Muscle layer of duodenum (tissue), 2 donors: Measurements from ENCODE around the gene INVS.
"Not testable (repeated sequence)": the region's sequence is repeated elsewhere in the genome, so short reads cannot be mapped to it uniquely, and the experiment has no call there.

Experiments
- H3K27ac ChIP-seq: one replicate; pipeline ENCODE4 v1.7.0; 2013; ENCODE audit warnings: mild to moderate bottlenecking, low read length
- H3K27me3 ChIP-seq: one replicate; pipeline ENCODE4 v1.7.0; 2013; ENCODE audit warnings: low read depth, mild to moderate bottlenecking, control low read depth, low read length
- H3K36me3 ChIP-seq, 2 donors: one replicate each; pipeline ENCODE4 v1.7.0; 2013; ENCODE audit warnings: low read length in 2 of 2, control low read depth in 1 of 2, mild to moderate bottlenecking in 1 of 2; ENCODE audit not compliant: insufficient read depth in 2 of 2, control insufficient read depth in 1 of 2
- H3K4me1 ChIP-seq, 2 donors: one replicate each; pipeline ENCODE4 v1.7.0; 2013; ENCODE audit warnings: low read length in 2 of 2, mild to moderate bottlenecking in 2 of 2, control low read depth in 1 of 2, moderate library complexity in 1 of 2; ENCODE audit not compliant: insufficient read depth in 2 of 2, control insufficient read depth in 1 of 2
- H3K4me3 ChIP-seq, 2 donors: one replicate each; pipeline ENCODE4 v1.7.0; 2013; ENCODE audit warnings: low read length in 2 of 2, low read depth in 1 of 2, mild to moderate bottlenecking in 1 of 2
- H3K9me3 ChIP-seq, 2 donors: one replicate each; pipeline ENCODE4 v1.7.0; 2013; ENCODE audit warnings: low read length in 2 of 2, control low read depth in 1 of 2, mild to moderate bottlenecking in 1 of 2; ENCODE audit not compliant: control insufficient read depth in 1 of 2
- donor health status: healthy.

The INVS gene

DNA sequence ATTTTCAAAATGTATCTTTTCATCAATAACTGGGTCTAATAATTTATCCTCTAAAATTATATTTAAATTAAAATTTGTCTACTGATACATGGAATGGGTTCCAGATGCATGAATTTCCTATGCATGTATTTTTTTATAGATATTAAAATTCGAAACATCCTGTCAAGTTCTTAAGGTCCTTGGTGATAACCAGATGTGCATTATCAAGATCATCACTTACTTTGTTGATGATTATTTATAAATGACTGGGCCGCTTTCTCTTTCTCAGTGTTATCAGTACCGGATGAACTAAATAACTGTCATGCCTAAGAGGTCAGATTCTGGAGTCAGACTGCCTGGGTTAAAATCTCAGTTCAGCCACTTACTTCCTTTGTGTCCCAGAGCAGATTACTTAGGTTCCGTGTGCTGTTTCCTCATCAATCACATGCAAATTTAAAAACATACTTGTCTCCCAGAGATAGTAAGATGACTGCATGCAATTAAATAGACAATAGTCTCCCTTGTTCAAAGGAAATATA lies 129.4 kb downstream of the INVS start:
- Histone ChIP-seq H3K27ac (no peak overlapping the region), H3K9me3 (no peaks in the 10 kb centered on the region), H3K36me3 (peaks cover 5 to 17% of the 10 kb centered on the region in 2 donors), H3K4me1 (no peaks in the 10 kb centered on the region), H3K4me3 (no peak overlapping the region), H3K27me3 (no peaks in the 10 kb centered on the region)

DNA sequence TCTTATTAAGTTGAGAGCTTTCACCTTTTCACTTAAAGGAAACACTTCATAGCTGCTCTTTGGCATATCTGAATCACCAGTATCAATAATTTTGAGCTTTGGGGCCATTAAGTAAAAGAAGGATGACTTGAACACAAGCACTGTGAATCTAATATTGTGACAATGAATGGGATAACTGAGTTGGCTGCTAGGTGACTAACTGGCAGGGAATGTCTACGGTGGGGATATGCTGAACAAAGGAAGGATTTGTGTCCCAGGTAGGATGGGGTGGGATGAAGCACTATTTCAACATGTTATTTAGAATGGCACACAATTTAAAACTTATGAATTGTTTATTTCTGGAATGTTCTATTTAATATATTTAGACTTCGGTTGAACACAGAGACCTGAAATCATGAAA lies 130.1 kb downstream of the INVS start:
- H3K9me3 ChIP-seq: no peaks in the 10 kb centered on the region
- H3K27me3 ChIP-seq: no peaks in the 10 kb centered on the region
- no peaks in the 10 kb centered on the region for H3K4me1 ChIP-seq
- no peak overlapping the region for H3K4me3 ChIP-seq
- no peak overlapping the region for H3K27ac ChIP-seq
- peaks cover 5 to 17% of the 10 kb centered on the region in 2 donors for H3K36me3 ChIP-seq

DNA sequence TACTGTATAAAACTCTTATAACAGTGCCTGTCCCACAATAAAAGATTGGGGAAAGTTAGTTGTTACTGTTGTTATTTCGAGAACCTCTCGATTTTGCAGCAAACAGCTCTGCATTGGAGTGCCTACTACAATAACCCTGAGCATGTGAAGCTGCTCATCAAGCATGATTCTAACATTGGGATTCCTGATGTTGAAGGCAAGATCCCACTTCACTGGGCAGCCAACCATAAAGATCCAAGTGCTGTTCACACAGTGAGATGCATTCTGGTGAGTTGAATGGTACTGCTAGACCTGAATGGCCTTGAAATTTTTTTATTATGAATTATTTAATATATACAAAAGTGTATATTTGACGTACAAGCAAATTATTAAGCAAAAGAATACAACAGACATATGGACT lies 130.5 kb downstream of the INVS start:
- Histone ChIP-seq H3K9me3 (no peaks in the 10 kb centered on the region), H3K36me3 (peaks cover 5 to 17% of the 10 kb centered on the region in 2 donors), H3K27me3 (no peaks in the 10 kb centered on the region)

DNA sequence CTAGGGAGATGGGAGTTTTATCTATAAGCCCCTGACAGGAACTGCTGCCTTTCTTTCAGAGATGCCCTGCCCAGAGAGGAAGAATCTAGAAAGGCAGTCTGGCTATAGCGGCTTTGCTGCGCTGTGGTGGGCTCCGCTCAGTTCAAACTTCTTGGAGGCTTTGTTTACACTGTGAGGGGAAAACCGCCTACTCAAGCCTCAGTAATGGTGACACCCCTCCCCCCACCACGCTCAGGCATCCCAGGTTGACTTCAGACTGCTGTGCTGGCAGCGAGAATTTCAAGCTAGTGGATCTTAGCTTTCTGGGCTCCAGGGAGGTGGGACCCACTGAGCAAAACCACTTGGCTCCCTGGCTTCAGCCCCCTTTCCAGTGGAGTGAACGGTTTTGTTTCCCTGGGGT lies 137.9 kb downstream of the INVS start:
- H3K9me3 ChIP-seq, H3K4me3 ChIP-seq, H3K36me3 ChIP-seq, H3K27me3 ChIP-seq, H3K4me1 ChIP-seq, H3K27ac ChIP-seq: not testable (repeated sequence)

More for the DNA sequence above, 130.5 kb downstream of the INVS start:
- H3K27ac ChIP-seq: no peak overlapping the region
- no peaks in the 10 kb centered on the region for H3K4me1 ChIP-seq
- no peak overlapping the region for H3K4me3 ChIP-seq

DNA sequence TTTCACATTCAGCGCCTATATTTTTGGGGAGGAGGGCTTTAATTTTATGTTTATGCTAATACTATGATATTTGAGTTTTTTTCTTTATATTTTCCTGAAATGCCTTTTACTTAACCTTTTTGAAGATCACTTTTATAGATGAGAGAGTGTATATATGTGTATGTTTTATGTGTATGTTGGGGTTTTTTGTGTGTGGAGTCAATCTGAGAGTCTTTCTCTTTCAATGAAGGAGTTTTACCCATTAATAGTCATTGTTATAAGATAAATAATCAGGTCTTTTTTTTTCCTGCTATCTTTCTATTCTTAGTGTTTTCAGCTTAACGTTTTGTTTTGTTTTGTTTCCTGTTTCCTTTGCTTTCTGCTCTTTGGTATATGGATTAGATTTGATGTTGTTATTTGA lies 141.5 kb downstream of the INVS start:
- no peaks in the 10 kb centered on the region for H3K4me1 ChIP-seq
- no peaks in the 10 kb centered on the region for H3K9me3 ChIP-seq
- H3K36me3 ChIP-seq: peaks cover 9 to 14% of the 10 kb centered on the region in 2 donors
- H3K27me3 ChIP-seq: no peaks in the 10 kb centered on the region
- no peak overlapping the region for H3K27ac ChIP-seq
- H3K4me3 ChIP-seq: no peak overlapping the region

DNA sequence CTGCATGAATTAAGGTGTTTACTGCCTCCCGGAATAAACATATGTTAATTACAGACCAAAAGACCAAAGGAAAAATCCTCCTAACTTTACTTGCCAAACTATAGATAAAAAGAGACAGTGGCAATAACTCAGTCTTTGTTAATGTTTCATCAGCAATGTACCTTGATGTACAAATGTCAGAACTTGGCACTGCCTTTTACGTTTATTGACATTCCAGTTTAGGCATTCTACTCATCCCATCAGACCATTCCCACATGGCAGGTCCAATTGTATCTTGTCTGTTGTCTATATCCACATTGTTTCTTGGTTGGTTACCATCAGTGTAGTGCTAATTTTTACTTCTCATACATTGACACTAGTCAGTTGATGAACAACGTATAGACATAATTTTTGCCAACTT lies 168.2 kb downstream of the INVS start:
- H3K27ac ChIP-seq: no peak overlapping the region
- peaks cover 6 to 39% of the 10 kb centered on the region in 2 donors for H3K36me3 ChIP-seq
- no peak overlapping the region for H3K4me3 ChIP-seq
- H3K27me3 ChIP-seq: no peaks in the 10 kb centered on the region
- no peaks in the 10 kb centered on the region for H3K4me1 ChIP-seq
- no peaks in the 10 kb centered on the region for H3K9me3 ChIP-seq

DNA sequence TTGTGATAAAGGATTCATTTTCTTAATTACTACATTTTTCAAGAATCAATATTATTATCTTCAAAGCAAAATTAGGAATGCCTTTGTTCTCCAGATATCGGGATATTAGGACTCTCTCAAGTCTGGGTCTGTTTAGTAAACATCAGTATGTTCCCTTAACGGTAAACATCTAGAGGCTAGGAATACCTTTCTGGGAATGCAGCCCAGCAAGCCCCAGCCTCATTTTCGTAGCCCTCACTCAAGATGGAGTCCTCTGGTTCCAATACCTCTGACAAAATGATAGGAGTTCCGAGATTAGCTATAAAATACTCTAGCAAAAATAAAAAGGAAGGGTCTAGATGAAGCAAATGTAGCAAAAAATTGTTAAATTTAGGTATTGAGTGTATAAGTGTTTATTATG lies 169.2 kb downstream of the INVS start:
- Histone ChIP-seq H3K36me3 (peaks cover 11 to 41% of the 10 kb centered on the region in 2 donors), H3K4me1 (no peaks in the 10 kb centered on the region), H3K9me3 (no peaks in the 10 kb centered on the region), H3K27me3 (no peaks in the 10 kb centered on the region), H3K27ac (no peak overlapping the region), H3K4me3 (no peak overlapping the region)

DNA sequence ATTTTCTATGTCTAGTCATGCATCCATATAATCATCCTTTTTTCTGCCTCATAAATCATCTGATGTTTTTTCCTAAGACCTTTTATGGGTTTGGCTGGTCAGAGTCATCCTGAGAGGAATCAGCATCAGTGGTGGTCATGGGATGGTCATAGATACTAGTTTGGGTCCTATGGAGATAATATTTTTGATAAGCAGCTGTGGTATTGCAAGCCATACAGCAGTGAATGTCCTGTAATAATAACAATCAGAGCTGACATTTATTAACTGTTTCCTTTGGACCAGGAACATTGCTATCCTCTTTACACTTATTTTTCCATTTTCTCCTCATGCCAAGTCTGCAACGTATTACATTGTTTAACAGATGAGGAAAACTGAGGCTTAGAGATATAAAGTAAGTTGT lies 170.6 kb downstream of the INVS start:
- Histone ChIP-seq H3K27me3 (no peaks in the 10 kb centered on the region), H3K4me1 (no peaks in the 10 kb centered on the region), H3K27ac (no peak overlapping the region), H3K9me3 (no peaks in the 10 kb centered on the region), H3K36me3 (peaks cover 14 to 35% of the 10 kb centered on the region in 2 donors), H3K4me3 (no peak overlapping the region)

DNA sequence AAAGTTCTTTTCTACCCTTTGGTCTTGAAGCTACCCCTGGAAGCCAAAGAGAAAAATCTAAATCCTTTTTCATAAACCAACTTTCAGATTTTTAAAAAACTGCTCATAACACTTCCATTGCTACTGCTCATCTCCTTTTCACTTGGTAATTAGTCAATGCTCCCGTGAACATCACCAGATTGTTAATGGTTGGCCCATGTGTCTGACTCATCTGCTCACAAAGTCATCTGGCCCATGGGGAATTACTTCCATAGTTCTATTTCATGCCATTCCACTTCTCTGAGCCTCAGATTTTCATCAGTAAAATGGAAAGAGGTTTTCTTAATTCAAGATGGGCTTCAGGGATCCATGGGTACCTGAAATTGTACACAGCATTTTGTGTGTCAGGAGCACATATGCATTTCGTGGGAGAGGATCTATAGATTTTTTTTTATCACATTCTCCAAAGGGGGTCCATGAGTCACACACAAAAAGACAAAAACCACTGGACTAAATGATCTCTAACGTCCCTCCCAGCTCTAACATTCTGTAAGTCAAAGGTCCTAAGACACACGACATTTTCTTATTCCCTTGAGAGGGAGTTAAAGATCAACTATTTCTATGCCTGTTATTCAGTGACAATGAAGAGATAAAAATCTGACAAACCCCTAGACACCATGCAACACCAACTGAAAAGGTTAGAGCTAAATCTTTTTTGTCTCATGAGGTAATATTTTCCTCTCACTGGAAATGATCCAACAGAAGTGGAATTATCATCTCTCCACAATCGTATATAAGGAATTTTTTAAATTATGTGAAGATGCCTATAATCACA lies 178.3 kb downstream of the INVS start:
- Histone ChIP-seq H3K36me3 (peaks cover 9 to 14% of the 10 kb centered on the region in 2 donors), H3K4me1 (no peaks in the 10 kb centered on the region), H3K4me3 (no peak overlapping the region), H3K27me3 (no peaks in the 10 kb centered on the region), H3K27ac (no peak overlapping the region), H3K9me3 (no peaks in the 10 kb centered on the region)

DNA sequence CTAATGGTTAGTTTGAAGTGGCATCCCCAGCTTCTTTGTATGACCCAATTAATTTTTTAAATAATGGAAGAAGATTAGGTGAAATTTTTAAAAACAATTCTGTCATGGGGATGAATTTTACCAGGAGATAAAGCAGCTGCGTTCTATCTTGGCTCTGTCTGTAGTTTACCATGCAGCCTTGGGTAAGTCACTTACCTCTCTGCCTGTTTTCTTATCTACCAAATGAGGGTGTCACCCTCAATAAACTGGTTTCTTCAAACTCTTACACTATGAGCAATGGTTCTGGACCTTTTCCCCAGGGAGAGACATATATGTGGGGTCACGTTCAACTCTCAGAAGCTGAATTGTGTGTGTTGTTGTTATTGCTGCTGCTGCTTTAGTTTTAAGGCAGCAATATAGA lies 182.0 kb downstream of the INVS start:
- no peaks in the 10 kb centered on the region for H3K4me1 ChIP-seq
- H3K27ac ChIP-seq: no peak overlapping the region
- peaks cover 18 to 23% of the 10 kb centered on the region in 2 donors for H3K36me3 ChIP-seq
- no peaks in the 10 kb centered on the region for H3K27me3 ChIP-seq
- no peak overlapping the region for H3K4me3 ChIP-seq
- peaks cover 0 to 8% of the 10 kb centered on the region in 2 donors for H3K9me3 ChIP-seq

DNA sequence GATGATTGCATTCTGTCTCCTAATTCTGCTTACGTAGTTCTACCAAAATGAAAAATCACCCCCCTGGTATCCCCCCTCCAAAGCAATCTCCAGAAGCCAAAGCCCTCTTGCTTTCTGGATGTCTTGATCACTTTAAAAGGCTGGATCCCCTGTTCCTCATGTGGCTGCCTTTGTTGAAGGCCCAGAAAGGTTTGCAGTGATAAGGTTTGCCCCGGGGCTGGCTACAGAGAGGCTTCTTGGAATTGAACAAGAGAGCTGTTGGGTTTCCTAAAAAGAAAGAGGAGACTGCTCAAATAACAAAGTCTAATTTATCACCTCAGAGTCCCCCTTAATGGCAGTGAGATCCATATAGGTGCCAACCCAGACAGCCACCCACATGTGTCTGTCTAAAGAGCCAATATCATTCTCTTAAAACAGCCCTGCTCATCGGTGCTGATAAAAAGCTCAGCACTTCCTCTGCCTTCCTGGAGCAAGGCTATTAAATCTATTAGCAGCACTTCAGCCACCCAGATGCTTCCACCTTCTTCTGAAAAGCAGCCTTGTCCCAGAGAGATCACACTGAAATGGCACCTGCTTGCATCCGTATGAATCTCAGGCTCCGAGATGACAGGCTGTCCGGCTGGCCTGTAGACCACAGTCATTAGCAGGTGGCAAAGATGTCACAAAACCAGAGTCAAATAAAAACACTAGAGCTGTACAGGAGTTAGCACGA lies 182.8 kb downstream of the INVS start:
- H3K27ac ChIP-seq: no peak overlapping the region
- no peaks in the 10 kb centered on the region for H3K27me3 ChIP-seq
- H3K9me3 ChIP-seq: peaks cover 0 to 8% of the 10 kb centered on the region in 2 donors
- peaks cover 18 to 25% of the 10 kb centered on the region in 2 donors for H3K36me3 ChIP-seq
- no peak overlapping the region for H3K4me3 ChIP-seq
- no peaks in the 10 kb centered on the region for H3K4me1 ChIP-seq
